ENCODE measurements around the gene OPCML. TPM values are rescaled to one million over a fixed set of nuclear protein-coding genes. Genes with fewer than 3 reads are reported as not detected.

The OPCML gene
- total RNA-seq, 2 donors from 2014 or later, result under 0.01 TPM; not detected in 1

DNA sequence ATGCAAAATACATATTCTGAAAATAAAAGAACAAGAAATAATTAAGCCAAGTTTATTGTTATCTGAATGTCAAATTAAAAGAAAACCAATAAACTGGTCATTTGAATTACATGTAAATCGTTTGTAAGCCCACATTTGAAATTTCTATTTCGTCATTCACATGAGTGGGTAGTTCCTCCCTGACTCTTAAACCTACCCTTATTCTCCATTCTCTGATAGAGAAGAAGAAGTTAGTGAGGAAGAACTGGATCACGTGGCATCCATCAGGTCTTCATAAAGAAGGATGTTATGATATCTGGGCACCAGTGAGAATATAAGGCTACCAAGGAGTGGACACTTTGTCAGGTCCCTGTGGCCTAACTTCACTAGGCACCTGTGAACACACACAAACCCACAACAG is 328.1 kb downstream of the OPCML start:
- Histone ChIP-seq H3K36me3 (replicated peaks in 1 of 2; ENCODE audit: insufficient read depth in 1 of 2, low read depth in 2 of 2) (no peaks in the 10 kb centered on the region), H3K27me3 (no peaks in the 10 kb centered on the region), H3K27ac (no peak overlapping the region), H3K4me1 (no peaks in the 10 kb centered on the region), H3K9me3 (no peaks in the 10 kb centered on the region), H3K4me3 (no peak overlapping the region)
- TF ChIP-seq POLR2A (IDR thresholded peaks at IDR 0.05), result no peak
- TF ChIP-seq, protein P1, sequence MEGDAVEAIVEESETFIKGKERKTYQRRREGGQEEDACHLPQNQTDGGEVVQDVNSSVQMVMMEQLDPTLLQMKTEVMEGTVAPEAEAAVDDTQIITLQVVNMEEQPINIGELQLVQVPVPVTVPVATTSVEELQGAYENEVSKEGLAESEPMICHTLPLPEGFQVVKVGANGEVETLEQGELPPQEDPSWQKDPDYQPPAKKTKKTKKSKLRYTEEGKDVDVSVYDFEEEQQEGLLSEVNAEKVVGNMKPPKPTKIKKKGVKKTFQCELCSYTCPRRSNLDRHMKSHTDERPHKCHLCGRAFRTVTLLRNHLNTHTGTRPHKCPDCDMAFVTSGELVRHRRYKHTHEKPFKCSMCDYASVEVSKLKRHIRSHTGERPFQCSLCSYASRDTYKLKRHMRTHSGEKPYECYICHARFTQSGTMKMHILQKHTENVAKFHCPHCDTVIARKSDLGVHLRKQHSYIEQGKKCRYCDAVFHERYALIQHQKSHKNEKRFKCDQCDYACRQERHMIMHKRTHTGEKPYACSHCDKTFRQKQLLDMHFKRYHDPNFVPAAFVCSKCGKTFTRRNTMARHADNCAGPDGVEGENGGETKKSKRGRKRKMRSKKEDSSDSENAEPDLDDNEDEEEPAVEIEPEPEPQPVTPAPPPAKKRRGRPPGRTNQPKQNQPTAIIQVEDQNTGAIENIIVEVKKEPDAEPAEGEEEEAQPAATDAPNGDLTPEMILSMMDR (IDR thresholded peaks at IDR 0.05), result no peak
- DNase-seq (no peak), ATAC-seq (no peak)
- 49 to 51% methylated on average over 3 of the region's 3 CpGs for WGBS, 2 donors
- intact Hi-C loops (cut with DNase I), result no loop called here

DNA sequence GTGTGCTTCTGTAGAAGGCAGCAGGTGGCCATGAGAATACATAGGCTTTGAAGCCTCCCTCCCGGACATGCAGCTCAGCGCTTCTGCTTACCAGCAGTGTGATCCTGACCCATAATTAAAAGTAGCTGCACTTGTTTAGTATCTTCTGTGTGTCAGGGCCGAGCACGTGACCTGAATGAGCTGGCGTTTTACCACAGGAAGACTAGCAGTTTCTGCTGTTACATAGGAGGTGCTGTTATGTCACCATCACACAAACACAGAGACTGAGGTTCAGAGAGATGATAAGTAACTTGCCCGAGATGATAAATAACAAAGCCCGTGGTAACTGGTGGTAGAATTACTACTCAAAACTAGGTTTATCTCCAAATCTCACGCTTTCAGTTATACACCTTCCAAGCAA is 329.5 kb downstream of the OPCML start:
- no peaks in the 10 kb centered on the region for H3K27me3 ChIP-seq
- TF ChIP-seq, protein P1 (IDR thresholded peaks at IDR 0.05), result no peak
- TF ChIP-seq POLR2A (IDR thresholded peaks at IDR 0.05), result no peak
- no peak overlapping the region for H3K27ac ChIP-seq
- no peak overlapping the region for H3K4me3 ChIP-seq
- no peak for ATAC-seq
- H3K9me3 ChIP-seq, result no peaks in the 10 kb centered on the region
- intact Hi-C loops (cut with DNase I), result no loop called here
- H3K4me1 ChIP-seq, result no peaks in the 10 kb centered on the region
- no peak for DNase-seq
- WGBS, 2 donors, result 56 to 57% methylated on average over 6 to 8 of the region's 8 CpGs
- H3K36me3 ChIP-seq (replicated peaks in 1 of 2; ENCODE audit: insufficient read depth in 1 of 2, low read depth in 2 of 2), result no peaks in the 10 kb centered on the region

GRCh38 chr11:133198438-133198837 is 333.9 kb downstream of the OPCML start:
- H3K4me1 ChIP-seq, result no peaks in the 10 kb centered on the region
- no peak for TF ChIP-seq POLR2A (IDR thresholded peaks at IDR 0.05)
- TF ChIP-seq, protein P1 (IDR thresholded peaks at IDR 0.05), result no peak
- H3K27me3 ChIP-seq, result no peaks in the 10 kb centered on the region
- no peak overlapping the region for H3K27ac ChIP-seq
- WGBS, 2 donors, result 63 to 77% methylated on average over 5 of the region's 5 CpGs
- H3K9me3 ChIP-seq, result no peaks in the 10 kb centered on the region
- DNase-seq (no peak), ATAC-seq (no peak)
- no peaks in the 10 kb centered on the region for H3K36me3 ChIP-seq (replicated peaks in 1 of 2; ENCODE audit: insufficient read depth in 1 of 2, low read depth in 2 of 2)
- intact Hi-C loops (cut with DNase I), result no loop called here
- H3K4me3 ChIP-seq, result no peak overlapping the region

- ATAC-seq (no peak), DNase-seq (no peak)
- no peaks in the 10 kb centered on the region for H3K27me3 ChIP-seq
- H3K27ac ChIP-seq, result no peak overlapping the region
- intact Hi-C loops (cut with DNase I), result no loop called here
- H3K9me3 ChIP-seq, result no peaks in the 10 kb centered on the region
- no peaks in the 10 kb centered on the region for H3K36me3 ChIP-seq (replicated peaks in 1 of 2; ENCODE audit: insufficient read depth in 1 of 2, low read depth in 2 of 2)
- WGBS, 2 donors, result 68 to 75% methylated on average over 4 of the region's 4 CpGs
- H3K4me1 ChIP-seq, result no peaks in the 10 kb centered on the region
- no peak for TF ChIP-seq POLR2A (IDR thresholded peaks at IDR 0.05)
- TF ChIP-seq, protein P1 (IDR thresholded peaks at IDR 0.05), result no peak
- no peak overlapping the region for H3K4me3 ChIP-seq
These were observed 334.9 kb downstream of the OPCML start for GRCh38 chr11:133197425-133197824.

DNA sequence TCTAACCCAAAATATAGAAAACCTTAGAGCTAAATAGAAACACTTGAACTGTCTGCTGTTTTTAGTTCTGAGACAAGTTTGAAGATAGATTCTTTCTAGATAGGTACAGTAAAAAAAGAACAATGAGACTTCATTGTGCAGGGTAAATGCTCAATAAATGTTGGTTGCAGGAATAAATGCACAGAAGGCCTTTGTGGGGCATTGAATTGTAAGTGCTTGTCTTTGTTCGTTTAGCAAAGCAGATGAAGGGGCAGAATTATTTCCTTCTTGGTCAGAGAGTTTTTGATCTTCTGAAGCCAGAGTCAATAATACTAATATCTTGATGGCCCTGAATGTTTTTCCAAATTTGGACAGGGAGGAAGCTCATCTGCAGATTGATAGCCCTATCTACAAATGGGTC is 340.4 kb downstream of the OPCML start:
- Histone ChIP-seq H3K9me3 (no peaks in the 10 kb centered on the region), H3K27ac (no peak overlapping the region), H3K36me3 (replicated peaks in 1 of 2; ENCODE audit: insufficient read depth in 1 of 2, low read depth in 2 of 2) (no peaks in the 10 kb centered on the region), H3K27me3 (no peaks in the 10 kb centered on the region), H3K4me1 (no peaks in the 10 kb centered on the region), H3K4me3 (no peak overlapping the region)
- WGBS, 2 donors, result 23 to 29% methylated on average over 1 of the region's 1 CpG
- DNase-seq, result no peak
- intact Hi-C loops (cut with DNase I), result no loop called here
- TF ChIP-seq, protein P1 (IDR thresholded peaks at IDR 0.05), result no peak
- no peak for TF ChIP-seq POLR2A (IDR thresholded peaks at IDR 0.05)
- no peak for ATAC-seq
